ENCODE data around the gene SLC17A9.

Gene SLC17A9

GRCh38 chr20:62938105-62938888 is 14.2 kb upstream of the SLC17A9 start, which contains the start of gene GID8:
GID8 (plus strand) TSS chr20:62938147; CDS start chr20:62941503, 3,356 bp downstream.
- DNase-seq (ENCODE audit: low spot score), result peak; percentile 62

- no peak for DNase-seq (ENCODE audit: low spot score)
Measured at GRCh38 chr20:62940875-62941274, 11.6 kb upstream of the SLC17A9 start.

- DNase-seq (ENCODE audit: low spot score), result no peak
Measured at GRCh38 chr20:62941792-62942191, 10.7 kb upstream of the SLC17A9 start.

GRCh38 chr20:62942456-62942855 is 10.1 kb upstream of the SLC17A9 start:
- no peak for DNase-seq (ENCODE audit: low spot score)

GRCh38 chr20:62943396-62943795 is 9.1 kb upstream of the SLC17A9 start:
- no peak for DNase-seq (ENCODE audit: low spot score)

- no peak for DNase-seq (ENCODE audit: low spot score)
Measured at GRCh38 chr20:62944184-62944583, 8.3 kb upstream of the SLC17A9 start.

GRCh38 chr20:62944746-62945145 is 7.8 kb upstream of the SLC17A9 start:
- no peak for DNase-seq (ENCODE audit: low spot score)

GRCh38 chr20:62945771-62946339 is 6.7 kb upstream of the SLC17A9 start:
- no peak for DNase-seq (ENCODE audit: low spot score)

- no peak for DNase-seq (ENCODE audit: low spot score)
Measured at GRCh38 chr20:62946918-62947317, 5.6 kb upstream of the SLC17A9 start.

- no peak for DNase-seq (ENCODE audit: low spot score)
Measured at GRCh38 chr20:62947532-62948300, 4.8 kb upstream of the SLC17A9 start.

GRCh38 chr20:62949153-62949821 is 3.2 kb upstream of the SLC17A9 start:
- no peak for DNase-seq (ENCODE audit: low spot score)

- DNase-seq (ENCODE audit: low spot score), result no peak
Measured at GRCh38 chr20:62949962-62950361, 2.5 kb upstream of the SLC17A9 start.

GRCh38 chr20:62950741-62951140 is 1.8 kb upstream of the SLC17A9 start:
- no peak for DNase-seq (ENCODE audit: low spot score)

- no peak for DNase-seq (ENCODE audit: low spot score)
Measured at GRCh38 chr20:62951143-62951895, 1.2 kb upstream of the SLC17A9 start.

- no peak for DNase-seq (ENCODE audit: low spot score)
Measured at GRCh38 chr20:62951896-62952372, 575 bp upstream of the SLC17A9 start.

GRCh38 chr20:62952968-62953838 is 694 bp downstream of the SLC17A9 start:
- DNase-seq (ENCODE audit: low spot score), result no peak

GRCh38 chr20:62953839-62954703 is 1.6 kb downstream of the SLC17A9 start:
- DNase-seq (ENCODE audit: low spot score), result peak; percentile 86

- DNase-seq (ENCODE audit: low spot score), result peak; percentile 95
Measured at GRCh38 chr20:62955519-62956386, 3.2 kb downstream of the SLC17A9 start.

Measured in HuH-7 (cell line).